Measurements from ENCODE around the gene NXN.
"Not testable (repeated sequence)": the region's sequence is repeated elsewhere in the genome, so short reads cannot be mapped to it uniquely, and the experiment has no call there.

Gene NXN

DNA sequence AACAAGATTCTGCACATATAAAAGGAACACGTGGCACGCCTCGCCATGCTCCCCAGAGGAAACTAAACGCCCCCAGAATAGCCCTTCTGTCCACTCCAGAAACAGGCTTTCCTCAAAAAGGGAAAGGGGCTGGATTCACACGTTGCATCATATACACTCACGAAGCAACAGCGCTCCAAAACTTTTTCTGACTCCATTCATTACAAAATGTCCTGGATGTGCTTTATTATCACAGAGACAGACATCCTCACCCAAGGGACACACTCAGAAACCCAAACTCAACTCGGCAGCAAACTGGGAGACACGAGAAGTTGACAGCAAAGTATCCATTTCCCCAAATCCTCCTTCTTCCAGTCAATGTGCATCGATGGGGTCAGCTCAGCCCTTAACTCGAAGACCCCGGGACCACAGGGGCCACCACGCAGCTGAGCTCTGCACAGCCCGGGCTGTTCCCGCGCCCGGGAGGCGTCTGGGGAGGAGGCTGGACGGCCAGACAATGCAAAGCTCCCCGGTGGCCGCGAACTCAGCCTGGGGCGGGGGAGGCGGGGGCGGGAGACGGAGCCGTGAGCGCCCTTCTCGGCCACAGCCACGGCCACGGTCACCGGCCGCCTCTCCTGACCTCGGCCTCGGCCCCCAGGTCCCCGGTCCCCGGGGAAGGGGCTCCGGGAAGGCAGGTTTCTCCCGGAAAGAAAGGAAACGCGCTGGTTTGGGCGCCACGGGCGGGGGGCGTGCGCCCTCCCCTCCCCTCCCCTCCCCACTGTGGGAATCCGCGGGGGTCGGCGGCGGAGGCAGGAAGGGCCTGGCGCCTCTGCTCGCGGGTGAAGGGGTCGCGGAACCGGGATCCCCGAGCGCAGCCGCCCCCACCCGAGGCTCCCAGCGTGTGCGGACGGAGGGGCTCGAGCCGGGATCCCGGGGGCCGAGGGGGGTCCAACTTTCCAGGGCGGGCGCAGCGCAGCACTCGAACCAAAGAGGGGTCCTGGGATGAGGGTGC is 1.2 kb downstream of the NXN start:
- peak; percentile 77 for DNase-seq

DNA sequence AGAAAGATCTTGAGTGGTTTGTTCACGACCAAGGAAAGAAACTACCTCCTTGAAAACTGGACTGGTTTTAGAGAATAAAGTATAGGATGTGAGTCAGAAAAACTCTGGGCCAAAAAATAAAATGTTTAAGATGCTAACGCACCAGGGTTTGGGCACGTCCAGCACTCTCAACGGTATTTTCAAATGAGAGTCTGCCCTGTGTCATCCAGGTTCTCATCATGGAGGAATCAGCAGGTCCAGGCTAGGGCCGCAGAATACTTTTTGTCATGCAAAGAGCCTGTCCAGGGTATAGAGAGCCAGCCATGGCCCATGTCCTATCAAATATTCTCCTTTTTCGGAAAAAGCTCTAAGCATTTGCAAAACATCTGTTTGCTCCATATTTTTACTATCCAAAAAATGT is 2.4 kb downstream of the NXN start:
- DNase-seq, result peak; percentile 32

DNA sequence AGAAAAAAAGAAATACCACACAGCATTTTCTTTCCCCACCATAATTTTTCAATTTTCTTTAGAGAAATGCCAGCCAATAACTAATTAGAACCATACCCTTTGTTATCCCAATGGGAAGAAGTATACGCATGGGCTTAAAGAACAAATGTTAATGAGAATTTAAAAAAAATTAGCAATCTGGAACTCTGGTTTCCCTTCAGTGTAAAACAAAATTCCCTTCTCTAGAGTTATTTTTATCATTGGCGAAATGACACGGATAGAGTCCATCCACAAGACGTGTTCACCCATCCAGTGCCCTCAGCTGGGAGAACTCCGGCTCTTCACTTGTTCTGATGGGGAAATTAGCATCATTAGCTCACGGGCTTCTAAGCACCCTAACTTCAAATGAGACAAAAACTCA is 3.3 kb downstream of the NXN start:
- peak; percentile 60 for DNase-seq

DNA sequence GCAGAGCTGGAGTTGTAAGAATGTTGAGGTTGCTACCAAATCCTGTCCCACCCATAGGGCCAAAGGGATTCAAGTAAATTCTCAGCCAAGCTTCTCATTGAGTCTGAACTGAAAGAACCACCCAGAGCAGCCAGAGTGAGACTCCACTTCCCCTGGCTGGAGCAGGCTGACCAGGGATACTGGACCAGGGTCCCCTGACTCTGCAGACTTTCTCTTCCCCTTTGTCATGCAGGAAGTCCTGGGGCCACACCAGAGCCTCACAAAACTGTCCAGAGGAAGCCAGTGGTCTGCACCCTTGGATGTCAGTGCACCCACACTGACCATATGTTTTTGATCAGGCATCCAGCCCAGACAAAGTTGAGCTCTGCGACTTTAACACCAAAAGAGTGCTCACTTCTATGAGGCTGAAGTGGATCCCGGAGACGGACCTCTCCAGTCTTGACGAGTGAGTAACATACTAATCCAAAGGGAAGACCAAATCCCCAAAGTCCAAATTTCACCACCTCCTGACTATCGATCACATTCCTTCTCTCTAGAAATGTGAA is 4.1 kb downstream of the NXN start:
- no peak for DNase-seq

DNA sequence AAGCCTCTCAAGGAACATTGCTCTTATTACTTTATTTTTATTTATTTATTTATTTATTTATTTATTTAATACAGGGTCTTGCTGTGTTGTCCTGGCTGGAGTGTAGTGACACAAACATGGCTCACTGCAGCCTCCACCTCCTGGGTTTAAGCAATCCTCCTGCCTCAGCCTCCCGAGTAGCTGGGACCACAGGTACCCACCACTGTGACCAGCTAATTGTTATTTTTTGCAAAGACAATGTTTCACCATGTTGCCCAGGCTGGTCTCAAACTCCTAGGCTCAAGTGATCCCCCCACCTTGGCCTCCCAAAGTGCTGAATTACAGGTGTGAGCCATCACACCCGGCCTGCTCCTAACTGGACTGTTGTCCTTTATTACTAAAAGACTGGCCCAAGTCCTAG is 4.8 kb downstream of the NXN start:
- not testable (repeated sequence) for DNase-seq

DNA sequence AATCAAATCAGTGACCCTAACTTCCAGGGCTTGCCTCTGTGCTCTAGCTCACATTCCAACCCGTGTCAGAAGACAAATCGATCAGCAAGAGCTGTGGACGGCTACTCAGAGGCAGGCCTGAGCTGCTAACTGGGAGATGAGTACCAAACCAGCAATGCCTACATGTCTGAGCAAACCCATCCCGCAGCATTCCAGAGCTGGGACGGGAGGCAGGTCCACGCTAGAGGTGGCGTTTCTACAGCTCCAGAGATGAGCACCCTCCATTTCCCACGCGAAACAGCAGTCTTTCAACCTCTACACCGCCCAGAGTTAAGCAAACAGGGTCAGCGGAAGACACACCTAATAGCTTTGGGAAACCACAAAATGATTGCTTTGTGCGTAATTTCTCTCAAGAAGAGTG is 6.5 kb downstream of the NXN start:
- no peak for DNase-seq

DNA sequence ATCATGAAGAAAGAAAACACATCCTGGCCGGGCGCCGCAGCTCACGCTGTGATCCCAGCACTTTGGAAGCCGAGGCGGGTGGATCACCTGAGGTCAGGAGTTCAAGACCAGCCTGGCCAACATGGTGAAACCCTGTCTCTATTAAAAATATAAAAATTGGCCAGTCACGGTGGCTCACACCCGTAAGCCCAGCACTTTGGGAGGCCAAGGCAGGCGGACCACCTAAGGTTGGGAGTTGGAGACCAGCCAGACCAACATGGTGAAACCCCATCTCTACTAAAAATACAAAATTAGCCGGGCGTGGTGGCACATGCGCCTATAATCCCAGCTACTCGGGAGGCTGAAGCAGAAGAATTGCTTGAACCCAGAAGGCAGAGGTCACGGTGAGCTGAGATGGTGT is 7.7 kb downstream of the NXN start:
- DNase-seq, result not testable (repeated sequence)

DNA sequence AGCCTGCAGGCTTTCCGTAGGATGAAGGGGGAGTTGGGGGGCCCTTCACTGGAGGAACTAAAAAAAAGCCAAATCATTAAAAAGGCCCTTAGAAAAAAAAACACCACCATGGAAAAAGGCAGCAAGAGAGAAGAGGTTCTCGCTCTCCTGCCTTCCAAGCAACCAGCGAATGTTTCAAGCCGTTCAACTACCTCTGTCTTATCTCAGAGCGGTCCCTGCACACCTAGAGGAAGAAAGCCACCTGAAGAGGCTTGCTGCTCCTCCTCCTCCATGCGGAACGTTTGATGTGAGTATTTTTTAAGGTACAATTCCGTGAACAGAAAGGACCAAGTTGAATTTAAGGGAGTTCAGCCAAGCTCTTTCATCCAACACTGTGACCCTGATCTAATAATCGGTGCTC is 9.2 kb downstream of the NXN start:
- no peak for DNase-seq

DNA sequence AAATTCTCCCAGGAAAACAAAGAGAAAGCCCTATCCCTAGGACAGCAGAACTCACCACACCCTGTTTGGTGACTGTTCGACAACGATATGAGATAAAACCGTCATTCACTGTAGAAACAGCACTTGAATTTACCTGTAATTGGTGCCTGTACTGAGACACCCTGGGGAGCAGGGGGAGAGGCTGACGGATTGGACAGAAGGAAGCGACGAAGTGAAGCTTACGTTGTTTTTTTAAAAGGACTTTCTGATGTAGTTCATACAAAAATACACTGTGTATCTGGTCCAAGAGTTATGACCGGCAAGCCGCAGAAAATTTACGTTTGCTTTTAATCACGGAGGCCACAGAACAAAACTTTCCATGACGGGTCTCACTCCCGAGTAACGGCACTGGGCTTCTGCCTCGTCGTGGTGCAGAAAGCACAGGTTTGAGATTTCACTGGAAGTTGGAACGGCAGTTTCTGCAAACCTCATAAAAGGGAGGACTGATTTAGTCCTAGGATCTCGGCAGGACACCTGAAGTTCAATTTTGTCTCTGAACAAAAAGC is 9.7 kb downstream of the NXN start:
- DNase-seq, result peak; percentile 63

DNA sequence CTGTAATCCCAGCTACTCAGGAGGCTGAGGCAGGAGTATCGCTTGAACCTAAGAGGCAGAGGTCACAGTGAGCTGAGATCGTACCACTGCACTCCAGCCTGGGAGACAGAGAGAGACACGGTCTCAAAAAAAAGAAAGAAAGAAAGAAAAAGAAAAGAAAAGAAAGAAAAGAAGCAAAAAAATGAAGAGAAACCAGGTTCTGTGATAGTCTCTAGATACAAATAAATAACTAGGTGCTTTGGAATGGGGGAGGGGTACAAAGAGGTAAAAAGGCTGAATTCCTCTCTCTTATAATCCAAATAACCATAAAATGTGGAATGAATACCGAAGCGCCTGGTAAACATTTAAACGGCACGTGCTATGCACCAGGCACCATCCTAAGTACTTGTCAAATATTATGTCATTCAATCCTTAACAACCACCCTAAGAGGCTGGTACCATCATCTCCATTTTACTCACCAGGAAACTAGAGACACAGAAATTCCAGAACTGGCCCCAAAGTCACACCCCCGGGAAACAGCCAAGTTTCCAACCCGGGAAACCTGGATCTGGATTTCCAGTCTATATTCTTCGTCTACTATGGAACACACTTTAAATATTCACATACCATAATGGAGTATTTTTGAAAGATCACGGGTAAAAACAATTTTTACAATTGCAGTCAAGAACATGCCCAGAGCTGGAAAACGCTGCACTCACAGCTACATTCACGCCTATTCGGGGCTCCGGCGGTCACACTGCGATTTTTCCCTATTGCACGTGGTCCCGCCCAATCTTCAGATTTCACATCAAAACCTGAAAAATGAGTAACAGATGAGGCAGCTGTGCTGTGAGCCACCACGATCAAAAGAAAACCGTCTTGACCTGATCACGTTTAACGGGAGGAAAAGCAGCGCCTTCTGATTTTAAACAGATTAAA is 10.5 kb downstream of the NXN start:
- DNase-seq, result peak; percentile 70

DNA sequence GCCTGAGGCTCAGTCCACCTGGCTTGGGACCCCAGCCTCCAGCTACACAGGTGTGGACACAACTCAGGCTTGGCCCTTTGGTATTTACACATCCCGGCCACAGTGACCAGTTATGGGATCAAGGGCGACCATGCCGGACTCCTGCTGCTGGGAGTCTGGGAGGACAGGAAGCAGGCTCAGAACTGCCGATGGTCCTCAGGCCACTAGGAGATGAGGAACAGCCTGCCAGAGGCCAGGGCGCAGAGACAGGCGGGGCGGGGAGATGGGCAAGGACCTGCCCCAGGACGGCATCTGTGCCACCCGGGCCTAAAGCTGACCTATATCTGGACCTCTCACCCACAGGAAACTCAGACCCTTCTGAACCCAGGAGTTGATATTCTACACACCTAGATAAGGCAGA is 12.5 kb downstream of the NXN start:
- DNase-seq, result no peak

DNA sequence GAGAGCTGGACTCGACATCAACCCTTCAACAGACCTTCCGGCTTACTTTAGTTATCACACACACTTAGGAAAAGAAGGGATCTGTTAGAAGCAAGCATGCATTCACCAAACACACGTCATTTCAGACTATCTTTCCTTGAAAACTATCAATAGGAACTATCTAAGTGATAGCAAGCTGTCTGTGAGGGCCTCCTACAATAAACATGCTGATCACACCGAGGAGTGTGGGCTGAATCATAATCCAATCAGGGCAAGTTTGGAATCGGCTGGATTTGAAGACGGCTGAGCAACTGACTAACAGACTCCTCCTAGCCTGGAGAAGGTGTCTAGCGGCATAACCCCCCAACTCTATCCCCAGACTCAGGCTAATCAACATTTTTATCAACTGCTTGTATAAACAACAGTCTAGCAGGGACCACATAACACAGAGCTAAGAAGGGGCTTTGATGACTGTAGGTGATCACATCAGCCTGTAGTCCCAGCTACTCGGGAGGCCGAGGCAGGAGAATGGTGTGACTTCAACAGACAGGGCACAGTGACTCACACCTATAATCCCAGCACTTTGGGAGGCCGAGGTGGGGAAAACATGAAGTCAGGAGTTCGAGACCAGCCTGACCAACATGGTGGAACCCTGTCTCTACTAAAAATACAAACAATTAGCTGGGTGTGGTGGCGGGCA is 14.1 kb downstream of the NXN start:
- no peak for DNase-seq

DNA sequence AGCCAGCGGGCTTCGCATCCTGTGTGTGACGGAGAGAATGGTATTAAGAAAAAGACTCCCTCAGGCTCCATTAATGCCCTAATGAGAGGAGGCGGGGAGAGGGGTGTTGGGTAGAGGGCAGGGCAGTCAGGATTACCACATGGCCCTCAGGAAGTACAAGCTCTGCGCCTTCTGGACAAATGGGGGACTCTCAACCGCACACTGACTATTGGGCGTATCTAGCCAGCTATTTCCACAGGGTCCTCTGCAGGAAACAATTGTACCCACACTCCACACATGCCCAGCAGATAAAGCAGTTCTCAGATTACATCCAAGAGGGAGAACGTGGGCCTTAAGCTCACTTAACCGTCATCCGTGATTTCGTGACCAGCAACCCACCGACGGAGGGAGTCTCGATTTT is 14.7 kb downstream of the NXN start:
- DNase-seq, result peak; percentile 76

DNA sequence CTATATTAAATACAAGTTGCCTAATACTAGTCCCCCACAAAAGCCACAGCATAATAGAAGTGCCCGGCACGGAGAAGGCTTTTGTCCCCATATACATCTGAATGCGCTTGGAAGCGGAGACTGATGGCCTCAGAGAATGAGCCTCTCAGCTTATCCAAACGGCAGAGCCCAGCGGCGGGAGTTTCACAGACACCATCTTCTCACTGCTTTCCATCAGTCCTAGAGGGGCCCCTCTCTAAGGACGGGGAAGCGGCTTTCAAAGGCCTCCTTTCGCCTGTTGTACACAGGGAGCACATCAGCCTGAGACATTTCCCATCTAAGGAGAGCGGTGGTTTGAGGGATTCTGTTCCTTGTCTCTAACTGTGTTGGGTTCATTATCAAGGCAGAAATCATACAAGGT is 16.9 kb downstream of the NXN start:
- peak; percentile 76 for DNase-seq

DNA sequence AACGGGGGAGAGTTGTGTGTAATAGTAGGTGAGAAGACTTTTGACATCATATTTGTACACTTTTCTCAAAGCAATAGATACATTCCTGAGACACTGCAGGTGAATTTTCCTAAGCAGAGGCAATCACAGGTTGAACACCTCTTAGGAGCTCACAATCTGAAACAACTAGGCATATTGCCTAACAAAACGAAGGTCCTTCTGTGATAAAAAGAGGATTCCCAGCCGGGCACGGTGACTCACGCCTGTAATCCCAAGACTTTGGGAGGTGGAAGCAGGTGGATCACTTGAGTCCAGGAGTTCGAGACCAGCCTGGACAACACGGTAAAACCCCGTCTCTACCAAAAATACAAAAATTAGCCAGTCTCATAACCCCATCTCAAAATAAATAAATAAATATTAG is 17.4 kb downstream of the NXN start:
- no peak for DNase-seq

DNA sequence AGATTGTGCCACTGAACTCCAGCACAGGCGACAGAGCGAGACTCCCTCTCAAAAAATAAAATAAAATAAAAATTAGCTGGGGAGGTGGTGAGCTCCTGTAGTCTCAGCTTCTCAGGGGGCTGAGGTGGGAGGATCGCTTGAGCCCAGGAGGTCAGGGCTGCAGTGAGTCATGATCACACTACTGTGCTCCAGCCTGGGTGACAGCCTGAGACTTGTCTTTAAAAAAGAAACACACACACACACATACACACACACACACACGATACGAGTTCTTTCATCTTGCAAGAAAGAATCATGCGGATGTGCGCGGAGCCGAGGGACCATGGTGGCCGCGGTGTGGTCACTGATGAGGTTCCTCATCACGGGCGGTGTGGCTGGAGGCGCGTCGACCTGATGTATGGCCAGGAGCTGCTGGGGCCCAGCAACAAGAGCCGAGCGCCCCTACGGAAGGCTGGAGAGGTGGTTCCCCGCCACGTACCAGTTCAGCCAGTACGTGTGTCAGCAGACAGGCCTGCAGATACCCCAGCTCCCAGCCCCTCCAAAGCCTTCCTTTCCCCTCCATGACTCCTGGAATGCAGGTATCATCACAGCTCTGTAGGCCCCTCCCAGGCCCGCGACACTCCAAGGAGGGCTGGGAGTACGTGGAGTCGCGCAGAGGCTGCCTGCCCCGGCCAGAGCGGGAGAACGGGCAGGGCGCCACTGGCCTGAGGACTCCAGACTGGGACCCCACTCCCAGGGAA is 20.7 kb downstream of the NXN start:
- DNase-seq, result no peak

DNA sequence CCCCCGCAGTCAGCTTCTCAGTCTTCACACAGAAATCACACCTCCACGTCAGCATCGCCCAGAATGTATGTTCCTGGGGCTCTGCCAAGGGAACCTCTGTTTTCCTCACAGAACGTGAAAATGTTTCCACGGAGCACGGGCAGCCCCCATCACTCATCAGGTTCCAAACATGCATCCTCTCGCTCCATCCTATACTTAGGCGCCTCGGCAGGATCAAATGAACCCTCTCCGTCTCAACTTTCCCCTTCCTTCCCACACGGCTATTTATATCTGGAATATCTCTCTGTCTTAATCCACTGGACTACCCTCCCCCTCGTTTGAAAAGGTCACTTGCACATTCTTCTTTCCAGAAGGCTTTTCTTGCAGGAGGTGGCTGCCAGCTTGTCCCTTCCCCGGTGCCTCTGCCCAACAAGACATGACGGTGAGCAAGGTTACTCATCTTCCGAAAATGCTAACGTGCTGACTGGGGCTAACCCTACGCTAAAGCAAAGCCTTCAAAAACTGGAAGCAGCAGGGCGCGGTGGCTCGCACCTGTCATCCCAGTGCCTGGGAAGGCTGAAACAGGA is 21.6 kb downstream of the NXN start:
- DNase-seq, result no peak

DNA sequence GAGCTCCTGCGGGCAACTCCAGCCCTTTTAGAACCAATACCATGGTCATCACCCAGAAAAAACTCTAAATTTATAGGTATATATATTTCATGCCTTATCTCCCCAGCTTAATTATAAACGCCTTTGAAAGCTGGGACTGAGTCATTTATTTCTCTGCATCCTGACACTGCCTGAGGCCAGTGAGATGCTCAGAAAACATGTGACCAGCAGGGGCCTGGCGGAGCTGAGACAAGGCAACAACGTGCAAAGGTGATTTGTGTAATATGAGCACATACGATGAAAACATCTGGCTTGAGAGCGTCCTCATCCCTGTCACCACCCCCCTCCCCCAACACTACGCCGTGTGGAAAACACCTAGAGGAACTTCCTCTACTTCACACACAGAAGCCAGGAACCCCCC is 22.7 kb downstream of the NXN start:
- DNase-seq, result no peak

DNA sequence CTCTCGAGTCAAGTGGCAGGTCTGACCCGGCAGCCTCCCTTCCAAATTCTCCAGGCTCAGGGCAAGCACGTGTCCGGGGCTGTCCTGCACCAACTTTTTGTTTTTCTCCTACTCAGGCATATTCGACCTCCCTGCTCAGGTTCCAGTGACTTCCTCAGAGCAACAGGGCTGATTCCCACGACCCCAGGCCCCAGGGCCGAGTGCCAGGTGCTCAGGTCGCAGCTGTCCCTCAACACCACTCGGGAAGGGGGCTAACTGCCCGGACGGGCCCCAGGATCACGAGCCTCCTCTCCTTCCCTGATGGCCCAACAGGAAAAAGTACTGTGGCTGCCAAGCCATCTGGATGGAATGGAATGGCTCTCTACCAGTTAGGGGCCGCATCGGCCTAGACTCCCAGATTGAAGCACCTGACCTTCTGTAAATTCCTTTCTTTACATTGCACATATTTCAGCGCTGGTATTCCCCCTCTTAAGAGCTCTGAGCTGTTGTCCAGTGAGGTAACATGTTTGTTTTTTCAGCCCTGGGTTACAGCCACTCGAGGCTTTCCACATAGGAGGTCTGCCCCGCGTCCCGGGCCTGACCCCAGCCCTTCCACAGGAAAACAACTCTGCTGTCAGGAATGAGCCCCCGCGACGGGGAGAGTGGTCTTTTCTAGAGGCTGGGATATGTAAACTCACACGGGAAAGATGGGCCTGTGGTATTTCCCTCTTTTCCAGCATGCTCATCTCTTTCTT is 25.0 kb downstream of the NXN start:
- DNase-seq, result peak; percentile 58

DNA sequence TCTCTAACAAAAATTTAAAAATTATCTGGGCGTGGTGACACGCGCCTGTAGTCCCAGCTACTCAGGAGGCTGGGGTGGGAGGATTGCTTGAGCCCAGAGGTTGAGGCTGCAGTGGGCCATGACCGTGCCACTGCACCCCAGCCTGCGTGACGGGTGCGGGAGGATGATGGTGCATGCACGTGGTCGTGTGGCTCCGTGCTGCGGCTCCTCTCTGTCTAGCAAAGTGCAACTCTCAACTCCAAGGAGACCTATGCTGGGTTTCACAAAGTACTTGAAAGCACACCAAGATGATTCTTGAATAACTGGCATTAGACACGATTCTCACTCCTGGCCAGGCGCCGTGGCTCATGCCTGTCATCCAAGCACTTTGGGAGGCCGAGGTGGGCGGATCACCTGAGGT is 25.8 kb downstream of the NXN start:
- no peak for DNase-seq

DNA sequence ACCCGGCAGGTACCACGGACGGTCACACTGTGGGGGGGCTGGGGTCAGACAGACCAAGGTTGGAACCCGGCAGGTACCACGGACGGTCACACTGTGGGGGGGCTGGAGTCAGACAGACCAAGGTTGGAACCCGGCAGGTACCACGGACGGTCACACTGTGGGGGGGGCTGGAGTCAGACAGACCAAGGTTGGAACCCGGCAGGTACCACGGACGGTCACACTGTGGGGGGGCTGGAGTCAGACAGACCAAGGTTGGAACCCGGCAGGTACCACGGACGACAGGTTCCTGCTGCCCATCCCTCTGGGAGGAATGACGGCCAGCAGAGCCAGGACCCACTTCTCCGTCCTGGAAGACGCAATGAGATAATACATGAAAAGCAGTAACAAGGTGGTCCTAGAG is 27.0 kb downstream of the NXN start:
- not testable (repeated sequence) for DNase-seq
